LNCAP (cell line): ENCODE data around the gene PCDHGA12.

Experiments used
- CTCF ChIP-seq: fragments of 450-650 bp; IDR thresholded peaks from 2 replicates; pipeline ENCODE4 v1.5.1; 2017; ENCODE audit warnings: mild to moderate bottlenecking

The PCDHGA12 gene

GRCh38 chr5:141402553-141403243 lies 27.6 kb upstream of the PCDHGA12 start, which contains the start of gene PCDHGA9:
Gene PCDHGA9 (plus strand): TSS chr5:141402778. CDS start chr5:141402953, 175 bp downstream.
- peak; percentile 49 for TF ChIP-seq CTCF

- TF ChIP-seq CTCF, result no peak
Observed at GRCh38 chr5:141403387-141403786, 26.9 kb upstream of the PCDHGA12 start.

- TF ChIP-seq CTCF, result peak; percentile 32; the same call in 1 of the 2 replicates
Observed at GRCh38 chr5:141407790-141408505, 22.4 kb upstream of the PCDHGA12 start, which contains the start of gene PCDHGB6. Gene PCDHGB6 (plus strand): TSS chr5:141408021. CDS start chr5:141408203, 182 bp downstream.

- TF ChIP-seq CTCF, result no peak
Observed at GRCh38 chr5:141409598-141410306, 20.6 kb upstream of the PCDHGA12 start.

- TF ChIP-seq CTCF, result no peak
Observed at GRCh38 chr5:141411575-141411974, 18.7 kb upstream of the PCDHGA12 start.

- peak; percentile 77 for TF ChIP-seq CTCF
Observed at GRCh38 chr5:141412854-141413539, 17.3 kb upstream of the PCDHGA12 start, which contains the start of gene PCDHGA10. Gene PCDHGA10 (plus strand): TSS chr5:141412987. CDS start chr5:141413176, 189 bp downstream.

- TF ChIP-seq CTCF, result no peak
Observed at GRCh38 chr5:141413540-141414069, 16.7 kb upstream of the PCDHGA12 start.
